Measurements from ENCODE around the gene EDARADD.

The EDARADD gene

GRCh38 chr1:236509203-236509602, 115.1 kb downstream of the EDARADD start:
- Mint-ChIP-seq H3K9me3 (no peaks in the 10 kb centered on the region), H3K4me3 (peak overlapping the region in 1 of 2 donors; percentile 1), H3K27me3 (no peaks in the 10 kb centered on the region), H3K36me3 (ENCODE audit: insufficient read depth) (no peaks in the 10 kb centered on the region), H3K4me1 (ENCODE audit: low read depth in 2 of 2) (peaks cover 5 to 7% of the 10 kb centered on the region in 2 donors), H3K27ac (no peak overlapping the region)
- ATAC-seq (replicated peaks) (no peak), DNase-seq (no peak)

- ATAC-seq (replicated peaks): no peak
- DNase-seq: no peak
- peaks cover 5 to 7% of the 10 kb centered on the region in 2 donors for H3K4me1 Mint-ChIP-seq (ENCODE audit: low read depth in 2 of 2)
- H3K27ac Mint-ChIP-seq: no peak overlapping the region
- no peak overlapping the region for H3K4me3 Mint-ChIP-seq
- H3K36me3 Mint-ChIP-seq (ENCODE audit: insufficient read depth): no peaks in the 10 kb centered on the region
- H3K9me3 Mint-ChIP-seq: no peaks in the 10 kb centered on the region
- no peaks in the 10 kb centered on the region for H3K27me3 Mint-ChIP-seq
Measured at GRCh38 chr1:236509647-236510401, 115.7 kb downstream of the EDARADD start.

- no peak for DNase-seq
- ATAC-seq (replicated peaks): no peak
- no peak overlapping the region for H3K27ac Mint-ChIP-seq
- no peaks in the 10 kb centered on the region for H3K36me3 Mint-ChIP-seq (ENCODE audit: insufficient read depth)
- H3K27me3 Mint-ChIP-seq: no peaks in the 10 kb centered on the region
- H3K9me3 Mint-ChIP-seq: no peaks in the 10 kb centered on the region
- peaks cover 14 to 17% of the 10 kb centered on the region in 2 donors for H3K4me1 Mint-ChIP-seq (ENCODE audit: low read depth in 2 of 2)
- no peak overlapping the region for H3K4me3 Mint-ChIP-seq
Measured at GRCh38 chr1:236511735-236512418, 117.8 kb downstream of the EDARADD start.

- Mint-ChIP-seq H3K4me3 (no peak overlapping the region), H3K36me3 (ENCODE audit: insufficient read depth) (no peaks in the 10 kb centered on the region), H3K9me3 (no peaks in the 10 kb centered on the region), H3K27ac (no peak overlapping the region), H3K4me1 (ENCODE audit: low read depth in 2 of 2) (peaks cover 15 to 18% of the 10 kb centered on the region in 2 donors), H3K27me3 (no peaks in the 10 kb centered on the region)
- no peak for ATAC-seq (replicated peaks)
- DNase-seq: no peak
Measured at GRCh38 chr1:236514703-236515442, 120.8 kb downstream of the EDARADD start.

GRCh38 chr1:236515443-236515958, 121.4 kb downstream of the EDARADD start:
- Mint-ChIP-seq H3K27me3 (no peaks in the 10 kb centered on the region), H3K4me1 (ENCODE audit: low read depth in 2 of 2) (peaks cover 15 to 17% of the 10 kb centered on the region in 2 donors), H3K4me3 (peak overlapping the region; percentile 51 to 58), H3K9me3 (no peaks in the 10 kb centered on the region), H3K36me3 (ENCODE audit: insufficient read depth) (no peaks in the 10 kb centered on the region), H3K27ac (peak overlapping the region in 1 of 2 donors; percentile 90)
- ATAC-seq (replicated peaks) (no peak), DNase-seq (no peak)

- Mint-ChIP-seq H3K36me3 (ENCODE audit: insufficient read depth) (no peaks in the 10 kb centered on the region), H3K27me3 (no peaks in the 10 kb centered on the region), H3K27ac (peak overlapping the region; percentile 72 to 90), H3K4me3 (peak overlapping the region; percentile 51 to 58), H3K4me1 (ENCODE audit: low read depth in 2 of 2) (peaks cover 15 to 16% of the 10 kb centered on the region in 2 donors), H3K9me3 (no peaks in the 10 kb centered on the region)
- ATAC-seq (replicated peaks) (peak; percentile 96), DNase-seq (peak in 2 of 3 experiments; percentile 10 to 12)
Measured at GRCh38 chr1:236516929-236517704, 123.0 kb downstream of the EDARADD start.

GRCh38 chr1:236518322-236518721, 124.2 kb downstream of the EDARADD start:
- H3K4me1 Mint-ChIP-seq (ENCODE audit: low read depth in 2 of 2): peaks cover 16 to 17% of the 10 kb centered on the region in 2 donors

GRCh38 chr1:236520445-236521005, 126.4 kb downstream of the EDARADD start:
- peaks cover 26 to 29% of the 10 kb centered on the region in 2 donors for H3K4me1 Mint-ChIP-seq (ENCODE audit: low read depth in 2 of 2)
- ATAC-seq (replicated peaks) (no peak), DNase-seq (no peak)
- no peaks in the 10 kb centered on the region for H3K9me3 Mint-ChIP-seq
- peak overlapping the region in 1 of 2 donors; percentile 14 for H3K27ac Mint-ChIP-seq
- no peak overlapping the region for H3K4me3 Mint-ChIP-seq
- peaks cover 20% of the 10 kb centered on the region for H3K36me3 Mint-ChIP-seq (ENCODE audit: insufficient read depth)
- H3K27me3 Mint-ChIP-seq: no peaks in the 10 kb centered on the region

More at GRCh38 chr1:236518322-236518721, 124.2 kb downstream of the EDARADD start:
- DNase-seq (no peak), ATAC-seq (replicated peaks) (no peak)
- no peak overlapping the region for H3K4me3 Mint-ChIP-seq
- H3K9me3 Mint-ChIP-seq: no peaks in the 10 kb centered on the region
- H3K27me3 Mint-ChIP-seq: no peaks in the 10 kb centered on the region
- H3K27ac Mint-ChIP-seq: no peak overlapping the region
- H3K36me3 Mint-ChIP-seq (ENCODE audit: insufficient read depth): peaks cover 2% of the 10 kb centered on the region

- peaks cover 33% of the 10 kb centered on the region for H3K36me3 Mint-ChIP-seq (ENCODE audit: insufficient read depth)
- H3K9me3 Mint-ChIP-seq: no peaks in the 10 kb centered on the region
- no peak for DNase-seq
- no peak for ATAC-seq (replicated peaks)
- peak overlapping the region; percentile 98 to 99 for H3K27ac Mint-ChIP-seq
- no peaks in the 10 kb centered on the region for H3K27me3 Mint-ChIP-seq
- H3K4me1 Mint-ChIP-seq (ENCODE audit: low read depth in 2 of 2): peaks cover 16 to 21% of the 10 kb centered on the region in 2 donors
- H3K4me3 Mint-ChIP-seq: peak overlapping the region; percentile 95 to 100
Measured at GRCh38 chr1:236522937-236523703, 129.0 kb downstream of the EDARADD start.

- ATAC-seq (replicated peaks) (peak; percentile 83), DNase-seq (peak; percentile 71 to 78 (median 75))
- Mint-ChIP-seq H3K27me3 (no peaks in the 10 kb centered on the region), H3K4me3 (peak within 1 kb of the TSS; percentile 95 to 100), H3K27ac (peak within 1 kb of the TSS; percentile 98 to 99), H3K9me3 (no peaks in the 10 kb centered on the region), H3K4me1 (ENCODE audit: low read depth in 2 of 2) (peaks cover 16 to 21% of the 10 kb centered on the region in 2 donors), H3K36me3 (ENCODE audit: insufficient read depth) (peaks cover 39% of the 10 kb centered on the region)
Measured at GRCh38 chr1:236523704-236524141, 129.6 kb downstream of the EDARADD start, which contains the start of gene LGALS8. TSS of gene LGALS8 (plus strand) at chr1:236523982. CDS start at chr1:236526071, 2,089 bp downstream.

- no peaks in the 10 kb centered on the region for H3K9me3 Mint-ChIP-seq
- peak overlapping the region; percentile 98 to 99 for H3K27ac Mint-ChIP-seq
- ATAC-seq (replicated peaks) (peak; percentile 86), DNase-seq (peak; percentile 52 to 55 (median 53))
- no peaks in the 10 kb centered on the region for H3K27me3 Mint-ChIP-seq
- H3K4me1 Mint-ChIP-seq (ENCODE audit: low read depth in 2 of 2): peaks cover 19 to 25% of the 10 kb centered on the region in 2 donors
- peak overlapping the region; percentile 95 to 100 for H3K4me3 Mint-ChIP-seq
- H3K36me3 Mint-ChIP-seq (ENCODE audit: insufficient read depth): peaks cover 45% of the 10 kb centered on the region
Measured at GRCh38 chr1:236524142-236524894, 130.2 kb downstream of the EDARADD start.

Data from effector memory CD8-positive, alpha-beta T cell (primary cell).